Retinal pigment epithelial cell (primary cell): ENCODE results near the gene ADSS1.

Experiments used
- DNase-seq: peaks from one replicate; pipeline ENCODE4 v3.0.0-alpha.2; 2010; ENCODE audit warnings: low read depth
- H3K4me3 ChIP-seq: 2 replicates; pipeline ENCODE4 v1.5.1; 2011; ENCODE audit warnings: mild to moderate bottlenecking, low read length, control low read depth, moderate library complexity
- TF ChIP-seq, protein P1 (sequence below): conservative IDR thresholded peaks from 2 replicates; pipeline ENCODE4 v1.5.1; 2011; ENCODE audit warnings: low read depth, low read length, control low read depth, inconsistent platforms

ADSS1 gene

DNA sequence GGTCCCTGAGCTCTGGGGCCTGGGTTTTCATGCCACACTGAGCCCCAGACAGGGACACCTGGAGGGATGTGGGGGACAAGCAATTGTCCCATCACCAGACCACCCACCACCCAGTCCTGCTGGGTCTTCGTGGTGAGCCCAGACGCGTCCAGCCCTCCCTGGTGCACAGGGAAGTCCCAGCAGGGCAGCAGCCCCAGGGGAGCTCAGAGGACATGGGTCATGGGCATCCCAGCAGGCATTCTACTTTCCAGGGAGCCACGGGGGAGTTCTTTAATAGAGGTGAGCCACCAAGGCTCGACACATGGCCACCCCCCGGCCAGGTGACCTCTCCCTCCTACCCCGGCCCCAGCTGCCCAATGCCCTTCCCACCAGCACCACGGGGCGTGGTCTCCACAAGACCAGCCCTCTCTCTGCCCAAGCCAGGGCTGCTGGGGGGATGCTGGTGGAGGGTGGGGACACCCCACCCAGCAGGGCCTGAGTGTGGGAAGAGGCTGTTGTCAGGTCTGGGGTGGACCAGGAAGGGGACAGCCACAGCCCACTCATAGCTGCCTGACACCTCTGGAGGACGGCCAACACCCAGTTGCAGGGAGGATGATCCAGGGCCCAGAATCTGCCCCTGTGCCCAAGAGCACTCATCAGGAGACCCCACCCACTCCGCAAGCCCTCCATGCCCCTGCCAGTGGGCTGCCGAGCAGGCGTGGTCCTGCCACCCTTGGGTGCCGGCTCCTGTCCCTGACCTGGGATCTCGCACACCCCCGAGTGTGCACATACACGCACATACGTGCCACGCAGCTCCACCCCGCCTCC lies 57.4 kb downstream of the ADSS1 start:
- DNase-seq, result no peak
- TF ChIP-seq, protein P1, sequence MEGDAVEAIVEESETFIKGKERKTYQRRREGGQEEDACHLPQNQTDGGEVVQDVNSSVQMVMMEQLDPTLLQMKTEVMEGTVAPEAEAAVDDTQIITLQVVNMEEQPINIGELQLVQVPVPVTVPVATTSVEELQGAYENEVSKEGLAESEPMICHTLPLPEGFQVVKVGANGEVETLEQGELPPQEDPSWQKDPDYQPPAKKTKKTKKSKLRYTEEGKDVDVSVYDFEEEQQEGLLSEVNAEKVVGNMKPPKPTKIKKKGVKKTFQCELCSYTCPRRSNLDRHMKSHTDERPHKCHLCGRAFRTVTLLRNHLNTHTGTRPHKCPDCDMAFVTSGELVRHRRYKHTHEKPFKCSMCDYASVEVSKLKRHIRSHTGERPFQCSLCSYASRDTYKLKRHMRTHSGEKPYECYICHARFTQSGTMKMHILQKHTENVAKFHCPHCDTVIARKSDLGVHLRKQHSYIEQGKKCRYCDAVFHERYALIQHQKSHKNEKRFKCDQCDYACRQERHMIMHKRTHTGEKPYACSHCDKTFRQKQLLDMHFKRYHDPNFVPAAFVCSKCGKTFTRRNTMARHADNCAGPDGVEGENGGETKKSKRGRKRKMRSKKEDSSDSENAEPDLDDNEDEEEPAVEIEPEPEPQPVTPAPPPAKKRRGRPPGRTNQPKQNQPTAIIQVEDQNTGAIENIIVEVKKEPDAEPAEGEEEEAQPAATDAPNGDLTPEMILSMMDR, result no peak
- H3K4me3 ChIP-seq, result no peak overlapping the region

DNA sequence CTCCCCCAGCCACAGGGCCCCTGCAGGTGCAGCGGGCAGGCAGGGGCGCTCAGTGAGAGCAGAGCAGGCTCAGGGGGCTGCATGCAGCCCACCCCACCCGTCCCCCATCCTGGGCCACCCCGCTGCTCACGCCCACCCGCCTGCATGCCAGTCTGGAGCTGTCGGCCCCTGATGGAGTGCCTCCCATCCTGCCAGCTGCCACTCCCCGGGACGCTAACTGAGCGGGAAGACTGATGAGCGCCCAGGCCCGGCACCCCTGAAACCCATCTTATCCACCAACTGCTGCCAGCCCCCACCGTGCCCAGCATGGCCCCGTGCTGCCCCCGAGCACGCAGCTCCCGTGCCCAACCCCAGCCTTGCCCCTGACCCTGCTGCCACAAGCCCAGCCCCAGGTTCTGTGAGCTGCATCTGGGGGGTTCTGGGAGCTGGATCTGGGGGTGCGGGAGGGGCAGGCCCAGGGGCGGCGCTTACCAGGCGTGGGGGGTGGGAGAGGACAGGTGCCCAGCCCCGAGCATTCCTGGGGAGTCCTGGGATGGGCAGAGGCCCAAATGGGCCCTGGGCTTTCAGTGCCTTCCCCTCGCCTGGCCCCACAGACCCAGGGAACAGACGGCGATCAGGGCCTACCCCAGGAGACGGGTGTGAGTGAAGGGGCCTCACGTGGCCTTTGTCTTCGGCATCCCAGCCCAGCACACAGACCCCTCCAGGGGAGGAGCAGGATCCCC lies 58.2 kb downstream of the ADSS1 start:
- TF ChIP-seq, protein P1, result no peak
- no peak overlapping the region for H3K4me3 ChIP-seq
- DNase-seq, result no peak

DNA sequence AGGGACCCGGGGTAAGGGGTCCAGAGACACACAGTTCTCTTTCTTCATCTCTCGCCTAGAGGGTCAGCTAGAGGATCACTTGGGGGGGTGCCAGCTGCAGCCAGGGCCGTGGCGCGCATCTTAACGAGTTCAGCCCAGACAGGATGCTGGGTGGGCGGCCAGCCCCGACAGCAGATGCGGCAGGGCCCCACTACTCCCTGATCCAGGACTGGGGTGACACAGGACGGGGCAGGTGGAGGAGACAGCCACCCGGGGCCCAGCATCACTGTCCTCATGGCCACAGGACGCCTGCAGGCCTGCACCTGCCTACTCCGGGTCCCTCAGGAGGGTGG lies 58.7 kb downstream of the ADSS1 start:
- no peak for DNase-seq
- no peak overlapping the region for H3K4me3 ChIP-seq

DNA sequence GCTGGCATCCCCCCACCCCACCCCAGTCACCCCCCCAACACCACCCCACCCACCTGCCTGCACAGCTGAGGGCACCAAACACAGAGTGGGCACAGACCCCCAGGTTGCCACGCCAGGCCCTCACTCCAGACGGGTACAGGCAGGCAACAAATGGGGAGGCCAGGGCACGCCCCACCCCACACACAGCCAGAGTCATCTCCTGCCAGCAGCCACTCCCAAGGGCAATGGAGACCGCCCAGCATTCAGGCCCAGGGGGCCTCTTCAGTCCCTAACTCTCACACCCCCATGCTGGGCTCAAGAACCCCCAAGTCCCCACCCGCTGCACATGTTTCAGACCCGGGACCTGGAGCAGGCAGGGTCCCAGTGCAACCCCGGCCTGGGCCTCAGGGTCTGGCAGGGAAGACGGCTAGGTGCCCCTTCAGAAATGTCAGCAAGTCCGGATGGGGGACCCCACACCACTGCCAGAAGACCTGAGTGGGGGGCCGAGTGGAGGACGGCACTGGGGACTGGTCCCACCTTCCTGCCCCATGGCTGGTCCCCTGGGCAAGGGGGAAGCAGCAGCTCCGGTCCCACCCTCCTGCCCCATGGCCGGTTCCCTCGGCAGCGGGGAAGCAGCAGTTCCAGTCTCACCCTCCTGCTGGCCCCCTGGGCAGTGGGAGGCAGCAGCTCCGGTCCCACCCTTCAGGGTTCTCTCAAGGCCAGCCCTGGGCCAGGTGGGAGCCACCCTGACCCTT lies 59.6 kb downstream of the ADSS1 start:
- TF ChIP-seq, protein P1, result no peak
- no peak overlapping the region for H3K4me3 ChIP-seq

More for the DNA sequence above, 58.7 kb downstream of the ADSS1 start:
- TF ChIP-seq, protein P1, result no peak

DNA sequence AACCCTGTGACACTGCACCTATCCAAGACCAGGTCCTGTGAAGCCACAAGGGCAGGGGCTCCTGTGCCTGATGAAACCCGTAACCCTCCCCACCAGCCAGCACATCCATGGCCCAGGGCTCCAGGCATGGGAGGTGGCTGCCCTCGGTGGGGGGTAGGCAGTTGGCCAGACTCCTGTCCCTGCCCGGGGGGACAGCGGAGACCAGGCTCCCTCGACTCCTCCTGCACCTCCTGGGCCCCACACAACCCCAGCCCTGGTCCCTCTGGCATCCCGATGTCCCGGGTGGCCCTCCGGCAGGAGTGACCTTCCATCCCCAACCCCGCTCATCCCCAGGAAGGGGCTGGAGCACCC lies 60.2 kb downstream of the ADSS1 start:
- TF ChIP-seq, protein P1, result no peak
- H3K4me3 ChIP-seq, result no peak overlapping the region
- no peak for DNase-seq

More for the DNA sequence above, 59.6 kb downstream of the ADSS1 start:
- no peak for DNase-seq

DNA sequence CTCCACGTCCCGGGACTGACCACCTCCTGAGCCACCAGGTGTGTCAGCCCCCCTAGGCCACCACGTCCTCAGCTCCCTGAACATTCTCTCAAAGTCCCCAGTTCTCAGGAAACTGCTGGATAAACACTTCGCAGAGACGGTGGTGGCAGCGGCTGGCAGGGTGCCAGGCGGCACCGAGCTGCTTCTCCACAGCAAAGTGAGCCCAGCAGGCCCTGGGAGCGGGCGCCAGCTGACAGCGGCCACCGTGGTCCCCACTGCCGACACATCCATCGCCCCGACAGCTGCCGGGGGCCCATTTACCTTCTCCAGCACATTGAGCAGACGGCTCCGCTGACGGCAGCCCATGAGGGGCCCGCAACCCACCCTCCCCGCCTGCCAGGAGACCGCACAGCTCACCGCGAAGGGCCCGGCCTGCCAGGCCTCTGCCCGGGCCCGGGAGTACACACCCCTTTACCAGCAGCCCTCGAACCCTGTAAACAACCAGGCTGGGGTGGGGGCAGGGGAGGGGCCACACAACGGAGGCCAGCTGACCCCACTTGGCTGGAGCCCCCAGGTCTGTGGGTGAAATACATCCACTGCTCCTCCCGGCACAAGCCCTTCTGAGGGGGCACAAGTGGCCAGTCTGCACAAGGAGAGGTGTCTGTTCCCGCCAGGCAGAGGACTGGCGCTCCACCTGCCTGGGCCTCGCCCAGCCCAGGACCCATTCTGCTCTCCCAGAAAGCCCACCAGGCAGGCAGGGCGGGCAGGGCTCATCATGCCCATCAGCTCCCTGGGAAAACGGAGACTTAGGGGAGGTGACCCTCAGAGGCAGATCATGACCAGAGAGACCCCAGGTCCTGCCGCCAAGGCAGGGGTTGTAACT lies 61.0 kb downstream of the ADSS1 start:
- no peak for DNase-seq
- TF ChIP-seq, protein P1, result no peak
- no peak overlapping the region for H3K4me3 ChIP-seq
